ENCODE data around the gene CACNA1S.

GRCh38 chr1:201020040-201020591, 92.1 kb downstream of the CACNA1S start:
- no peak for TF ChIP-seq CTCF (IDR thresholded peaks at IDR 0.05)
- TF ChIP-seq POLR2A (IDR thresholded peaks at IDR 0.05), result no peak
